HG02870 (cell line): ENCODE results near the gene ACAA1.
"Not testable (repeated sequence)": the region's sequence is repeated elsewhere in the genome, so short reads cannot be mapped to it uniquely, and the experiment has no call there.

Experiments used
- ATAC-seq: cut with Tn5 transposase; IDR thresholded peaks from one replicate; pipeline ENCODE4 v1.9.1; 2021; ENCODE audit warnings: mild to moderate bottlenecking, moderate library complexity; ENCODE audit not compliant: unreplicated experiment

ACAA1 gene

GRCh38 chr3:38083871-38084333 is 53.0 kb downstream of the ACAA1 start:
- no peak for ATAC-seq

GRCh38 chr3:38083254-38083653 is 53.7 kb downstream of the ACAA1 start:
- ATAC-seq = not testable (repeated sequence)

GRCh38 chr3:38082296-38082695 is 54.6 kb downstream of the ACAA1 start:
- ATAC-seq = not testable (repeated sequence)

- not testable (repeated sequence) for ATAC-seq
Measured at GRCh38 chr3:38077073-38077472, 59.9 kb downstream of the ACAA1 start.
